HPDE6-E6E7 (cell line): ENCODE data around the gene PLA2G6.

Experiments used
- DNase-seq: peaks from one replicate; pipeline ENCODE4 v3.0.0; 2011; ENCODE audit warnings: missing footprints; ENCODE audit errors: extremely low spot score

The PLA2G6 gene

GRCh38 chr22:38181453-38182200 is at the start of gene PLA2G6:
Gene PLA2G6, minus strand, starts transcription at chr22:38181830. Its CDS starts 12,404 bp downstream, at chr22:38169426.
- DNase-seq: peak; percentile 94

GRCh38 chr22:38230916-38231315 is 49.3 kb upstream of the PLA2G6 start:
- no peak for DNase-seq

- no peak for DNase-seq
Measured at GRCh38 chr22:38230108-38230825, 48.6 kb upstream of the PLA2G6 start.

GRCh38 chr22:38228873-38229740 is 47.5 kb upstream of the PLA2G6 start:
- no peak for DNase-seq

- DNase-seq: no peak
Measured at GRCh38 chr22:38228326-38228872, 46.8 kb upstream of the PLA2G6 start.

- DNase-seq: no peak
Measured at GRCh38 chr22:38226853-38227649, 45.4 kb upstream of the PLA2G6 start.

GRCh38 chr22:38223289-38223960 is 41.8 kb upstream of the PLA2G6 start:
- no peak for DNase-seq

- no peak for DNase-seq
Measured at GRCh38 chr22:38222797-38223119, 41.1 kb upstream of the PLA2G6 start.

- DNase-seq: no peak
Measured at GRCh38 chr22:38221908-38222796, 40.5 kb upstream of the PLA2G6 start.

GRCh38 chr22:38221407-38221806 is 39.8 kb upstream of the PLA2G6 start:
- DNase-seq: no peak

GRCh38 chr22:38220653-38221386 is 39.2 kb upstream of the PLA2G6 start:
- DNase-seq: no peak

GRCh38 chr22:38220163-38220562 is 38.5 kb upstream of the PLA2G6 start:
- no peak for DNase-seq

- no peak for DNase-seq
Measured at GRCh38 chr22:38219632-38220031, 38.0 kb upstream of the PLA2G6 start.

GRCh38 chr22:38218661-38219622 is 37.3 kb upstream of the PLA2G6 start:
- DNase-seq: no peak

GRCh38 chr22:38215156-38216038 is 33.8 kb upstream of the PLA2G6 start:
- DNase-seq: no peak

- no peak for DNase-seq
Measured at GRCh38 chr22:38214302-38215056, 32.8 kb upstream of the PLA2G6 start.
